Urothelium cell line (cell line): ENCODE data around the gene TMPRSS11A.

Experiments
- DNase-seq: peaks from one replicate; pipeline ENCODE4 v3.0.0; 2011; ENCODE audit warnings: low spot score, mixed read lengths
- FAIRE-seq: peaks from 2 replicates; lab custom pipeline; 2011; peaks lifted over from hg19 to GRCh38; lab: Jason Lieb, UNC

The TMPRSS11A gene

DNA sequence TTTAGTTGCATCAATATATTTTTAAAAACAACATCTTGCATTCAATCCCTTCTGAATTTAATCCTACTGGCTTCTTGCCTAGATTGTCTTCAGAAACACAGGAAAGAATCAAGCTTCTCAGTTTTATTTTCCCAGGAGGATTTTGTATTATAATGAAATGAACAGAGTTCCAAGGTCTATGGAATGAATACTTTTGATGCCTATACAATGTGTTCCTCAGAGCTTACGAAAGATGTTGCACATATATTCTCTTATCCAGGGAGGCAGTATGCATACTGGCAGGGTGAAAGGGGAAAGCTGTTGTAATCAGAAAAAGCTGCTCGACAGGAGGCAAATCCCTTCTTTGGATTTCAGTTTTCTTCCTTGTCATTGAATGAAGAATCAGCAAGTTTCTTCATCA, 88.3 kb downstream of the TMPRSS11A start:
- DNase-seq: no peak
- no peak for FAIRE-seq

DNA sequence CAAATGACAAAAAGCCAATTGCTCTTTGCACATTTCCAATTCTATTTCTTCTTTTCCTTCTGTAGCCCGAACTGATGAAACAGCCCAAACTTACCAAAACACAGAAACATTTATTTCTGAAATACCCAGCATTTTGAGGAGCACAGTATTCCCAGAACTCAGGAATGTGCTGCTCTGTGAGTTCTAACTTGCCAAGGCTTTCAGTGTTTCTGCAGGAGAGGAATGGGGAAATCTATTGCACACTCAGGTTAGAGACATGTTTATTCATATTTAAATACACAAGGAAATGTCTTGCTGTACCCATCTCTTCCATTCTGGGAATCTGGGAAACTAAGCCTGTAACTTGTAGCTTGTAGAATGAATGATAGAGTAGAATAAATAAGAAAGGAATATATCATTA, 90.2 kb downstream of the TMPRSS11A start:
- FAIRE-seq (no peak), DNase-seq (no peak)

DNA sequence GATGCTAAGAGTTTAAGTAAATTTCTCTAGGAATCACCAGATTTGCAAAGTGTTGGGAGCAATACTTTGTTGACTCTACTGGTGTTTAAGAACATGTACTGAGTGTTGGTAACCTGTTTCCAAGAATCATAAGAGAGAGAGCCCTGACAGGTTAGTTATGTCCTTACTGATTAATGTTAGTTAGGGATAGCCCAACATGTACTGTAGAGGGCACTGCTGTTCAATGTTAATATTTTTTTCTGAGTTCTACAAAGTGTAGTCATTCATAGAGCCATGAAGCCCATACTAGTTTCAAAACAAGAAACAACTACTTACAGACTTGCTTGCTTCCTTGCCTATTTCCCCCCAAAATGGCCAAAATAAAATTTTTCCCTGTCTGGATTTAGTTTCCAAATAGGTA, 91.4 kb downstream of the TMPRSS11A start:
- FAIRE-seq: no peak
- DNase-seq: peak; percentile 33

DNA sequence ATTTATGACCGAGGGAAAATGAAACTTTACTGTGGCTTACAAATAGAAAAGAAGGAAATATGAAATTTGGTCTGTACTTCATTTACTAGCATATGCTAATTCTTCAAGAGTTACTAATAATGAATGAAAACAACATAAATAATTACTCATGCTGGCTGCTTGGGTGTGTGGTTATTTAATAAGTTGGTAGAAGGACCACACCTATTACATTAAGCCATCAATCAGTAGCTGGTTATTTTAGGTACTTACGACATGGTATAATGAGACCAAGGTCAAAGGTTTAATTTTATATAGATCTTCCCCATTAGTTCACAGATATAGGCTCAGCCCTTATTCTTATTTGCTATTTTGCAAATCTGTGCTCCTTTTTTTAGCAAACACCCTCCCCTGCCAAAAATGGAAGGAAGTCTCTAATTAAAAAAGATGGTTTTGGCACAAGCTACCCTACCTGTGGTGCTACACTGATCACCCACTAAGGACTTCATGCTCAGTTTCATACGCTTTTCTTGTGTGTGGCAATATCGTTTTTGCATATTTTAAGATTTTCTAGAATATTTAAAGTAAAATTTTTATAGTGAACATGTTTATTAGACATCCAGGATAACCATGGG, 93.6 kb downstream of the TMPRSS11A start:
- no peak for DNase-seq
- no peak for FAIRE-seq

DNA sequence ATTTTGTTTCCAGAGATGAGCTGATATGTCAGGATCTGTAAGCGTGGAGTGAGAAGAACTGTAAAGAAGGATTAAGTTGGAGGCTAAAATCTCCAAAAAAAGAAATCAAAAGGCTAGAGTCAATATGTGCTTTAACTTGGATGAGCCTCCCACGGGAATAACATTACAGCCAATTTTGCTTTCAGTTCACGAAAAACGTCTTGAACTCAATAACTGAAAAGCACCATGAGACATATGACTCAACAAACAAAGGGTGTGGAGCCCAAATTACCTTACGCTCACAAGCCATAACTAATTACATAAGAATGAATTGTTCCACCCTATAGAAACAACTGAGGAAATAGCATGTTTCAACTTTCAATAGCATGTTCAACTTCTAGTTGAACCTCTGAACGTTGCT, 101.8 kb downstream of the TMPRSS11A start:
- DNase-seq (no peak), FAIRE-seq (no peak)
